ENCODE measurements around the gene ARMH1.

DNA sequence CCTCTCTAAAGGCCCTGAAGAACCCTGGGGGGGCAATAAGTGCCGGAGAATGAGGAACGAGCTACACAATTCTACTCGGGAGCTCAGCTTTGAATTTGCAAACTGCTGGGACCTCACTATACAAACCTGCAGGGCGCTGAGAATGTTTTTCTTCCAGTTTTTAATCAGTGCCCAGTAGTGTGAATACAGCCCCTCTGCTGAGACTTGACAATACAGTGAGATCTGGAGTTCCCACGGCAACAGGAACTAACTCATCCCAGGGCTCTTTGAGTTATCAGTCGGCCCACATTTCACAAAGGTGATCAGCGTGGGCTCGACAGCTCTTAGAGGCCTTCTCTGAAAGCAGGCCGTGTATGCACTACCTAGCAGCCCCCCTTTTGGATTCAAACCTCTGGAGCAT lies 41.9 kb upstream of the ARMH1 start:
- TF ChIP-seq TEAD4 (IDR thresholded peaks at IDR 0.05) (no peak), YY1 (IDR thresholded peaks at IDR 0.05; ENCODE audit: low read depth) (no peak), CEBPB (IDR thresholded peaks at IDR 0.05) (no peak), NFIC (IDR thresholded peaks at IDR 0.05) (no peak), RAD21 (IDR thresholded peaks at IDR 0.05; ENCODE audit: low read depth) (no peak), TCF12 (IDR thresholded peaks at IDR 0.05; ENCODE audit: low read depth) (no peak), EP300 (IDR thresholded peaks at IDR 0.05; ENCODE audit: borderline replicate concordance) (no peak), TAF1 (IDR thresholded peaks at IDR 0.05; ENCODE audit: low read depth) (no peak)
- TF ChIP-seq, protein P1, sequence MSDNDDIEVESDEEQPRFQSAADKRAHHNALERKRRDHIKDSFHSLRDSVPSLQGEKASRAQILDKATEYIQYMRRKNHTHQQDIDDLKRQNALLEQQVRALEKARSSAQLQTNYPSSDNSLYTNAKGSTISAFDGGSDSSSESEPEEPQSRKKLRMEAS (IDR thresholded peaks at IDR 0.05) = no peak
